BJ (cell line): Measurements from ENCODE around the gene FGD1. TPM values are rescaled to one million over a fixed set of nuclear protein-coding genes. Genes with fewer than 3 reads are reported as not detected.

ENCODE experiments used
- CTCF ChIA-PET: fragments of 350-600 bp; formaldehyde crosslinking; extraction: SDS; loops from one replicate; lab custom pipeline; 2021; ENCODE audit warnings: antibody characterized with exemption, inconsistent platforms; lab: Yijun Ruan, JAX
- POLR2A ChIA-PET: fragments of 300-600 bp; sonication (Branson Sonifier 250); formaldehyde crosslinking; extraction: SDS; loops from one replicate; lab custom pipeline; 2021; ENCODE audit warnings: antibody characterized with exemption; lab: Charles Lee
- DNase-seq: peaks from one replicate; pipeline ENCODE4 v3.0.0-alpha.2; 2011; ENCODE audit warnings: low read depth
- H3K27me3 ChIP-seq: 2 replicates; pipeline ENCODE4 v1.6.0; 2011; ENCODE audit warnings: low read length; ENCODE audit not compliant: control insufficient read depth, insufficient read depth
- H3K36me3 ChIP-seq: 2 replicates; pipeline ENCODE4 v1.5.1; 2011; ENCODE audit warnings: low read length; ENCODE audit not compliant: control insufficient read depth, insufficient read depth
- H3K4me3 ChIP-seq: 2 replicates; pipeline ENCODE4 v1.5.1; 2011; ENCODE audit warnings: low read depth, mild to moderate bottlenecking, control low read depth, low read length
- polyA plus RNA-seq: library from polyadenylated mRNA; depleted of rRNA; stranded (reverse); fragments of >200 nt; gene quantifications from 2 replicates; pipeline ENCODE4 v1.2.3, GENCODE V29; 2011
- TF ChIP-seq, protein P1 (sequence below): IDR thresholded peaks from 2 replicates; pipeline ENCODE4 v1.5.1; 2011; ENCODE audit warnings: low read depth, mild to moderate bottlenecking, control low read depth, inconsistent platforms, low read length, moderate library complexity; ENCODE audit not compliant: insufficient read depth

Gene FGD1
- polyA plus RNA-seq, 1 experiment = 5.6 TPM

DNA sequence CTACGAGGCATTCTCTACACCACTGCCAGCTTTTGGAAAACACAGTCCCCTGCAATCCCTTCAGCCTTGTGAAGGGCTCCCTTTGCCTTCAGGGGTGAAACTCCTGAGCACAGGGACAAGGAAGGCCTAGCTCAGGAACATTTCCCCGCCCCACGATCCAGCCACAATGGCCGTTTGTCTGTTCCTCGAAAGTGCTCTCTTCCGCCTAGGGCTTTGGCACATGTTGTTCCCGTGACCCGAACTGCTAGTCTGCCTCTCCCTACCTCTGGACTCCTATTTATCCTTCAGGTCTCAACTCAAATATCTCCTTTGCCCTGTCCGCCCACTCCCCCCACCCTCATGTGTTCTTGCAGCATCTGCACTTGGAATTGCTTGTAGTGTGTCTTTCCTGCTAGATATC, 12.1 kb downstream of the FGD1 start:
- TF ChIP-seq, protein P1, sequence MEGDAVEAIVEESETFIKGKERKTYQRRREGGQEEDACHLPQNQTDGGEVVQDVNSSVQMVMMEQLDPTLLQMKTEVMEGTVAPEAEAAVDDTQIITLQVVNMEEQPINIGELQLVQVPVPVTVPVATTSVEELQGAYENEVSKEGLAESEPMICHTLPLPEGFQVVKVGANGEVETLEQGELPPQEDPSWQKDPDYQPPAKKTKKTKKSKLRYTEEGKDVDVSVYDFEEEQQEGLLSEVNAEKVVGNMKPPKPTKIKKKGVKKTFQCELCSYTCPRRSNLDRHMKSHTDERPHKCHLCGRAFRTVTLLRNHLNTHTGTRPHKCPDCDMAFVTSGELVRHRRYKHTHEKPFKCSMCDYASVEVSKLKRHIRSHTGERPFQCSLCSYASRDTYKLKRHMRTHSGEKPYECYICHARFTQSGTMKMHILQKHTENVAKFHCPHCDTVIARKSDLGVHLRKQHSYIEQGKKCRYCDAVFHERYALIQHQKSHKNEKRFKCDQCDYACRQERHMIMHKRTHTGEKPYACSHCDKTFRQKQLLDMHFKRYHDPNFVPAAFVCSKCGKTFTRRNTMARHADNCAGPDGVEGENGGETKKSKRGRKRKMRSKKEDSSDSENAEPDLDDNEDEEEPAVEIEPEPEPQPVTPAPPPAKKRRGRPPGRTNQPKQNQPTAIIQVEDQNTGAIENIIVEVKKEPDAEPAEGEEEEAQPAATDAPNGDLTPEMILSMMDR = no peak
- ChIA-PET POLR2A (no interaction called here), CTCF (interaction anchor here (1.5 kb wide), 1 partner anchor 16 kb away, joined by 3 read pairs; no protein-coding TSS in a partner anchor)
- no peak for DNase-seq
- Histone ChIP-seq H3K27me3 (no peaks in the 10 kb centered on the region), H3K36me3 (no peaks in the 10 kb centered on the region), H3K4me3 (no peak overlapping the region)

DNA sequence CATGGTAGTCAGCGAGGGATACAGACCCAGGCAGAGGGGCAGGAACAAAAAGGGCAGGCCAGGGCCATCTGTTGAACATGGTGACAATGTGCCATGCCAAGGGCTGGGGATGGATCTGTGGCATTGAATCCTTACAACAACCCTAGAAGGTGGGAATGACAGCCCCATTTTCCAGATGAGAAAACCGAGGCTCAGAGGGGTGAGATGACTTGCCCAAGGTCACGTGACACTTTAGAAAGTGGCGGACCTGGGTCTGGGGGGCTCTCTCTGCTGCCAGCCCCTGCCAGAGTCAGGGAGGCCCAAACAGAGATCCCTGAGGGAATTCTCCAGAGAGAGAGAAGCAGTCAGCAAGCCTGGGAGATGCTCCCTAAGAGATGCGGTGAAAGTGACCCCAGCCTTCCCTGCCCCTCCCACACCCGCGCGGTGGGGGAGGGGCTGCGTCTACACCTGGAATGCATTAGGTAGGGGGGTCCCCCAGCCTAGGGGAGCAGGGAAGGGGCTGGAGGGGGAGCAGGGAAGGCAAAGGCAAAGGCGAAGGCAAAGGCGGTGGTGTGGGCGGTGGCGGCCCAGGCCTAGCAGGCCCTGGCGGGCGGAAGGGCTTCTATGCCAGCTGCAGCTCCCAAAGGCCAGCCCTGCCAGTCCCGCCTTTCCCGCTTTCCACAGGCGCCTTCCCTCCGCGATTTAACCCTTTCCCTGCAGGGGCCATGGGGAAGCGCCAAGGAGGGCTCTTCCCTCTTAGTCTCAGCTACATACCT, 13.0 kb downstream of the FGD1 start:
- no peak for DNase-seq
- H3K27me3 ChIP-seq = no peaks in the 10 kb centered on the region
- no peak overlapping the region; the same call in 1 of the 2 replicates for H3K4me3 ChIP-seq
- CTCF ChIA-PET = interaction anchor here (0.7 kb wide), 1 partner anchor 51 kb away, joined by 3 read pairs; no protein-coding TSS in a partner anchor
- POLR2A ChIA-PET = interaction anchor here (0.6 kb wide), 1 partner anchor 36 kb away, joined by 7 read pairs; no protein-coding TSS in a partner anchor
- H3K36me3 ChIP-seq = no peaks in the 10 kb centered on the region
- TF ChIP-seq, protein P1 = no peak

DNA sequence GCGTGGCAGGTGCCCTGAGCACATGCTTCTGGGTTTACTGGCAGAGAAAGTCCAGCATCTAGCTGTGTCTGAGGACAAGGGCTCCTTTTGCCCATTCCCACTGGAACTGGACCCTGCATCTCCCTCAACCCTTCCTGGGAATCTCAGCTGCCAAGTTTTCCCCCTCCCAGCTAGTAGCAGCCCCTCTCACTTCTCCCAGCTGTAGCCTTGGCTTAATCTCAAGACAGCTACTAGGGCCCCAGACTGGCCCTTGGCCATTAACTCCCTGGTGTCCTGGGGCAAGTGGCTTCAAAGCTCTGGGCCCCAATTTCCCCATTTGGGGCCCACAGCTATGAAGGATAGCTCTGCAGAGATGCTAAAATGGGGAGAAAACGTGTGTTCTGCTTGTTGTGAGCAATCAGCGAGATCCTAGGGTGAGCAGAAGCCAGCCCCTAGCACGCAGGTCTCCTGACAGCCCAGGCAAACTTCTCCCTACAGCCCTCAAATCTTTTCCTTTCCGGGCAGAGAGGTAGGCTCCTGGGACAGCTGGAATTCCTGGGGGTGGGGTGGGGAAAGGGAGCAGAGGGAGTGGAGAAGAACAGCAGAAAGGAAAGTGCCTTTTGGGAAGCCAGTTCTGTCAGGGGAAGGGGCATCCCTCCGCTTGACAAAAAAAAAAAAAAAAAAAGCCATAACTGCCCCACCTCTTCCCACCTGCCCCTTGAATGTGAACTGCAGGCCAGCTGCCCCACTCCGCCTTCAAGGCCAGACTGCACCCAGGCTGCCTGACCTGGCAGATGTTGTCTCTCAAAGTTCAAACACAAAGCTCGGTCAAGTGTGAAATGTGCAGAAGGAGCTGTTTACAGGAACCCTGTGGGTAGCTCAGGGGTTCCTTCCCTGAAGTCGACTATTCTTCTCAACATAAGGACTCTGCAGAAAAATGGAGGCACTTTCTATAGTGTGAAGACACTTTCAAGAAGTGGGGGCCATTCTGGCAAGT, 16.6 kb downstream of the FGD1 start:
- DNase-seq = no peak
- ChIA-PET CTCF (no interaction called here), POLR2A (no interaction called here)

DNA sequence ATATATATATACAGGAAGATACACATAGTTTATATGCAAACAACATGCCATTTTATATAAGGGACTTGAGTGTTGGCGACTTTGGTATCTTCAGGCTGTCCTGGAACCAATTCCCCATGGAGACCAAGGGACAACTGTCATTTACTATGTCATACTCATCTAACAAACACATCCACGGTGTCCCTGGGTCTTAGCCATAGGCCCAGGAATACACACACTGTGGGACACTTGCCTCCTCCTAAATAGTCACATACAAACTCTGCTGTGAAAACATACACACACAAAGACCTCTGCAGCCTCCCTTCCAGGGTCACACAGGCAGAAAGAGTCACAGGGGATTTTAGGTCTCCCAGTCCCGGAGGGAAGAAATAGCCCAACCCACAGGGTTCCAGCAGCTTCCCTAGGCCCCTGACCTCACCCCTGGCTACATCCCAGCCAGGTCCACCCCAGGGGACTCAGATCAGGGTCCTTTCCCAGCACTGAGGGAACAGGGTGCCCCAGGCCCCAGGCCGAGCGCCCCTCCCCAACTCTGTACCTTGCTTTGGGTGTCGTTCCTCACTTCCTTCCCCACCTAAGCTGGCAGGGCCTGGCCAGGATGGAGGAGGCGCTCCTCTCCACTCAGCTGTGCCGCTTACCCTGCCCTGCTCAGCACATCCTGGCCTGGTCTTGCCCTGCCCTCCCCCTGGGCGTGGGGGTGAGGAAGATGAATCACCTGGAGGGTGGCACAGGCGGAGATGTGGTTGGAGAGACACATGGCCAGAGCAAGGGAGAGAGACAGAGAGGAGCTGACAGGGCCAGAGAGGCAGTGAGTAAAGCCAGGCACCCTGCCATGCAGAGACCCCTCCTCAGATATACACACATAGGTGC, 21.8 kb downstream of the FGD1 start:
- no peak for DNase-seq
- H3K36me3 ChIP-seq = peaks cover 5% of the 10 kb centered on the region
- CTCF ChIA-PET = no interaction called here
- POLR2A ChIA-PET = no interaction called here
- H3K4me3 ChIP-seq = no peak overlapping the region
- TF ChIP-seq, protein P1 = no peak
- H3K27me3 ChIP-seq = no peaks in the 10 kb centered on the region

More for the DNA sequence above, 16.6 kb downstream of the FGD1 start:
- Histone ChIP-seq H3K4me3 (no peak overlapping the region), H3K36me3 (no peaks in the 10 kb centered on the region), H3K27me3 (no peaks in the 10 kb centered on the region)
- TF ChIP-seq, protein P1 = no peak
